ENCODE measurements around the gene NFKB1. TPM values are rescaled to one million over a fixed set of nuclear protein-coding genes. Genes with fewer than 3 reads are reported as not detected.

The NFKB1 gene
- total RNA-seq, 4 donors from 2014 or later, result 37.9 to 45.5 (median 43.4) TPM

- TF ChIP-seq POLR2A (IDR thresholded peaks at IDR 0.05) (no peak), CTCF (IDR thresholded peaks at IDR 0.05) (no peak)
- intact Hi-C loops (cut with DNase I; ENCODE audit: low total_unique reads), result no loop called here
- 86 to 87% methylated on average over 8 of the region's 8 CpGs for WGBS, 2 donors
- no peak overlapping the region for H3K4me3 ChIP-seq (ENCODE audit: low read depth, poor library complexity, severe bottlenecking)
- DNase-seq (ENCODE audit: low spot score in 2 of 2), result no peak
These were observed 100.5 kb downstream of the NFKB1 start for GRCh38 chr4:102601586-102602227.

GRCh38 chr4:102604222-102604940 lies 103.2 kb downstream of the NFKB1 start:
- no peak overlapping the region for H3K4me3 ChIP-seq (ENCODE audit: low read depth, poor library complexity, severe bottlenecking)
- TF ChIP-seq CTCF (IDR thresholded peaks at IDR 0.05) (no peak), POLR2A (IDR thresholded peaks at IDR 0.05) (no peak)
- no peak for DNase-seq (ENCODE audit: low spot score in 2 of 2)
- intact Hi-C loops (cut with DNase I; ENCODE audit: low total_unique reads), result no loop called here
- 65 to 73% methylated on average over 2 of the region's 2 CpGs for WGBS, 2 donors

- 76 to 94% methylated on average over 3 of the region's 3 CpGs for WGBS, 2 donors
- TF ChIP-seq POLR2A (IDR thresholded peaks at IDR 0.05), result no peak
- no peak for TF ChIP-seq CTCF (IDR thresholded peaks at IDR 0.05)
These were observed 105.1 kb downstream of the NFKB1 start for GRCh38 chr4:102606261-102606660.

GRCh38 chr4:102606846-102607450 lies 105.8 kb downstream of the NFKB1 start:
- WGBS, 2 donors, result 78 to 91% methylated on average over 7 of the region's 7 CpGs
- no peak for DNase-seq (ENCODE audit: low spot score in 2 of 2)
- TF ChIP-seq POLR2A (IDR thresholded peaks at IDR 0.05) (no peak), CTCF (IDR thresholded peaks at IDR 0.05) (no peak)
- no peak overlapping the region for H3K4me3 ChIP-seq (ENCODE audit: low read depth, poor library complexity, severe bottlenecking)
- intact Hi-C loops (cut with DNase I; ENCODE audit: low total_unique reads), result no loop called here

More at GRCh38 chr4:102606261-102606660, 105.1 kb downstream of the NFKB1 start:
- H3K4me3 ChIP-seq (ENCODE audit: low read depth, poor library complexity, severe bottlenecking), result no peak overlapping the region
- intact Hi-C loops (cut with DNase I; ENCODE audit: low total_unique reads), result no loop called here
- no peak for DNase-seq (ENCODE audit: low spot score in 2 of 2)

- intact Hi-C loops (cut with DNase I; ENCODE audit: low total_unique reads), result no loop called here
- 50 to 81% methylated on average over 1 of the region's 1 CpG for WGBS, 2 donors
- no peak for DNase-seq (ENCODE audit: low spot score in 2 of 2)
- H3K4me3 ChIP-seq (ENCODE audit: low read depth, poor library complexity, severe bottlenecking), result no peak overlapping the region
- TF ChIP-seq POLR2A (IDR thresholded peaks at IDR 0.05), result no peak
- no peak for TF ChIP-seq CTCF (IDR thresholded peaks at IDR 0.05)
These were observed 107.0 kb downstream of the NFKB1 start for GRCh38 chr4:102608190-102608589.
